Putamen (tissue), 1 donor: ENCODE measurements around the gene WDFY3.
"Not testable (repeated sequence)": the region's sequence is repeated elsewhere in the genome, so short reads cannot be mapped to it uniquely, and the experiment has no call there.

ENCODE experiments used
- DNase-seq: peaks from one replicate; pipeline ENCODE4 v3.0.0-alpha.2; 2016; ENCODE audit warnings: low spot score

The WDFY3 gene

DNA sequence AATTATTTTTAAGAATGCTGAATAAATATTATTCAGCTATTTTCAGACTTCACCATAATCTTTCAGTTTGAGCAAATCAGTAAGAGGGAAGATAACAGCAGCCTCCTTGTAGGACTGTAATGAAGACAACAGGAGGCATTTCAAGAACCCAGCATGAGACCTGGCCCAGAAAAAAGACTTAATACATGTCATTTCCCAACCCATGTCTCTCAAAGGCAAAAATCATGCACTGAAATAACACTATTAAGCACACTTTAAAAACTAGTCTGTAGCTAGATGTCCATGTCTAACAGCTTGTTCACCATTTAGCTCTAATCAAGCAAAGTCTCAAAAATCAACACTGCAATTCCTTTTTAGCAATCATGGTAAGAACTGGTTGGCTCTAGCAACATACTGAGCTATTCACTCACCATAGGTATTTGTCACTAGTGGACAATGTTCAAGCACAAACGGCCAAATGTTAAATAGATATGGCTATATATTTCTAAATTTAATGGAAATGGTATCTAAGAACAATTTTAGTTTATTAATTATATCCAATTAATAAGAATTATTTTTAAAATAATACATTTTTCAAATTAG is 109.9 kb downstream of the WDFY3 start:
- DNase-seq: no peak

DNA sequence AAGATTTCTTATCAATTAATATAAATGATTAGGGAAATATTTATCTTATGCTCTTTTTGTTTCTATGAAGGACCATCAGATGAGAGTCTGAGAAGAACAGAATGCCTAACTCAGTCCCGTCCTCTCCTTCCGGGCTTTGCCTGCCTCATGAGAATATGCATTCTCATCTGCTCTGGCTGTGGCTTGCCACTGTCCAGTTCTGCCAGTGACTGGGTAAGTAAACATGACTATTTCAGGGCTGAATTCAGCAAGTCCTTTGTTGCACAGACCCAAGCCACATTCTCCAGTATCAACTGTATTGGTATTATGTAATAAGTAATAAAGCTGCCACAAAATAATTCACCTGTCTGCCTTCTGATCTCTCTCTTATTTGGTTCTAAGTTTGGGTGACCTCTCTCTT is 110.7 kb downstream of the WDFY3 start:
- peak; percentile 78 for DNase-seq

DNA sequence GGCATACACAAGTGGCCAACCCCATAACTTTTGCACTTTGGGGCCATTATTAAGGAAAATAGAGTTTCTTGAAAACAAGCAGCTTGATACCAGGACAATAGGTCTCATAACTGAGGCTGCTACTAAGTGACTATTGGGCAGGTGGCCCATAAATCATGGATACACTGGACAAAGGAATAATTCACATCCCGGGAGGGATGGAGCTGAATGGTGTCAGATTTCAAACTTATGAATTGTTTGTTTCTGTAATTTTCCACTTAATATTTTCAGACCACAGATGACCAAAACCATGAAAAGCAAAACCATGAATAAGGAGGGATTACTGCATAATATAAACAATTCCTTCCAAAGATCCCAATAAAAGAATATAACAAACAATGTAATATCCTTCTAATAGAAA is 114.4 kb downstream of the WDFY3 start:
- peak; percentile 58 for DNase-seq

DNA sequence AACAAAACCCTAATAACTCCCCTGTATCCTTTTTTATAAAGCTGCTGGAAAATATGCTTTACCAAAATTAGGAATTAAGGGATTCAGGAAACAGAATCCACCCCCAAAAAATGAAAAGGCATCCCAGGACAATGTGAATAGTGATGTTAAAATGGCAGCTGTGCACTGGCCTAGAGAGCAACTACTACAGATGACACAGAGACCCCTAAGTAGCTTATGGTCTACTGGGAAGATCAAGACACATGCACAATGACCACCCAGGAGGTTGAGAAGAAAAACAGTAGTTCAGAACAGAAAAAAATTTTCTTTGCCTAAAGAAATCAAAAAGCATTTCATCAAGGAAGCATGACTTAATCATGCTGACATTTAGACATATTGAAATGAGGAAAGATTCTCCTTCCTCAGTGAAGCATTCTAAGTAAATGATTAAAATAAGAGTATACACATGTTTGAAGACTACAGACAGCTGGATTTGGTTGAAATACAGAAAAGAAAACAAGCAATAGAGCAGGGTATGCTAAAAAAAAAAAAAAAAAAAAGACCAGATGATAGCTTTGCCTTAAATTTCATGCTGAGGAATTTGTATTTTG is 117.3 kb downstream of the WDFY3 start:
- no peak for DNase-seq

DNA sequence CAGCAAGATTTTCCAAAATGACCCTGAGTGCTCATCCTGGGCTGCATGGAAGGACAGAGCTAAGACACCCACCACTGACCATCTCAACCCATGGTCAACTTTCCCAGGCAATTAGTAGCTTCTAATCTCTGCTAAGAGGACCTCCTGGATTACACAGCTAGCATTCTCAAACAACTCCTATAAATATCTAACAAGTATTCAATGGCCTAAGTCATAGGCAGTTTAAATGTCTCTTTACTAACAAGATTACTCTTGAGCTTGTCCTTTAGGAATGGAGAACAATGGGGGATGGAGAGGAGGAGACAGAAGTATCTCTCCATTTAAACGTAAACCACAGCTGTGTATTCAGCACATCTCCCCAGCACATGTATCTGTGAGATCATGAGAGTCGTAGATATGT is 118.1 kb downstream of the WDFY3 start:
- DNase-seq: no peak

DNA sequence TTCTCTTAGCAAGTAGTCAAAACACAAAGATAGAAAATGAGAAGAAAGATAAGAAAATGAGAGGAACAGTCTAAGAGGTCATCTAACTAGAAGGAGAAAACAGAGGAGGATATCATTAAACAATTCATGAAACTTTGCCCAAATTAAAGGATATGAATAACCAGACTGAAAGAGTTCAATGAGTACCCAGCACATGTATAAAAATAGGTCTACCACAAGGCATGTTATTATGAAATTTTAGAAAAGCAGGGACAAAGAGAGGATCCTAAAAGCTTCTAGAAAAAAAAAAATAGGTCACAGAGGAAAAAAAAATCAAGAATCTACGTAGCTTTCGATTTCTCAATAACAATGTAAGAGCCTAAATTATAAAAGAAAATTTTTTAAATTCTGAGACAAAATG is 118.5 kb downstream of the WDFY3 start:
- DNase-seq: no peak

DNA sequence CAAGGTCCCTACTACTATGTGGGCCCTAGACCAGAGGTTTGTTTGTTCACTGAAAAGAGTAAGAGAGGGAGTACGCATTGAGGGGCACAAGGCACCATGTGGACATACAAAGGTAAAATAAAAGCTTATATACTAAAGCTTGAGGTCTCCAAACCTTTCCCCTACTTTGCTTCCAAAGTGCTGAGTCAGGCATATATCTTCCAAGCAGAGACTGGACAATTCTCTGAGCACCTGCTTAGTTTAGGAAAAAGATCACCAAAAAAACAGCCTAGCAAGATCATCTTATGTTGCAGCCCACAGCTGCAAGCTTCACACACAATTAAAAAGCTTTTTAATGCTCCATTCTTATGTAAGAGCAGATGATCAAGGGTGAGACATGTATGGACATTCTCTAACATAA is 119.5 kb downstream of the WDFY3 start:
- no peak for DNase-seq

DNA sequence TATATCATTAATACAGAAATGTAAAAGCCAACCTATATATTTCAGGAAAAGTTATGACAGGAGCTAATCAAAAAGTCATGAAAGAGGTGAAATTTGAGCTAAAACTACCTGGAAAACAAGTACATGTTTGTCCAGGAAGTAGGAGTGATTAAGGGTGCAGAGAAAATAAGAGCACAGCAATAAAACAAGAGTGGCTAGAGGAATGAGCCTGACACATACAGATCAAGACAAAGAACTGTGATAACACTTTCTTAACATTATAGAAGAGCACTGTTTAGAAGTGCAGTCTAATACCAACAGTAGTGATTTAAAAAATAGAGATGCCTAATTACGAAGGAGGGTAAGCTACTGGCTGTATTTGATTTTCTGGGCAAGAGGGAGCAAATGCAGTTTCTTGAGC is 125.1 kb downstream of the WDFY3 start:
- no peak for DNase-seq

DNA sequence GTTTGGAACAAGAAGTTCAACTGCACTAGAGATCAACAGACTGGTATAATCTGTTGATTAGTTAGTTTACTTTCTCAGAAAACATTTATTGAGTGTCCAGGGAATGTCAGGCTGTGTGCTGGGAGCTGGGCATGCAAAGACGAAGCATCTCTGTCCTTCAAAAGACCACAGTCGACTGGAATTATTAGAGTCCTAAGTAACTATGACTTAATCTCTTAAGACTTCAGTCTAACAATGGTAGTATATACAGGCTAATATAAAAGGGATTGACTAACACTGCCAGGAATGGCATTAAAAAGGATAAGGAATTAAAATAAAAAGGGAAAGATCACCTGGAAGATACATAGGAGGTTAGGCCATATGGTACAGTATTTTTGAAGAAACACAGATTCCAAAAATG is 128.7 kb downstream of the WDFY3 start:
- no peak for DNase-seq

DNA sequence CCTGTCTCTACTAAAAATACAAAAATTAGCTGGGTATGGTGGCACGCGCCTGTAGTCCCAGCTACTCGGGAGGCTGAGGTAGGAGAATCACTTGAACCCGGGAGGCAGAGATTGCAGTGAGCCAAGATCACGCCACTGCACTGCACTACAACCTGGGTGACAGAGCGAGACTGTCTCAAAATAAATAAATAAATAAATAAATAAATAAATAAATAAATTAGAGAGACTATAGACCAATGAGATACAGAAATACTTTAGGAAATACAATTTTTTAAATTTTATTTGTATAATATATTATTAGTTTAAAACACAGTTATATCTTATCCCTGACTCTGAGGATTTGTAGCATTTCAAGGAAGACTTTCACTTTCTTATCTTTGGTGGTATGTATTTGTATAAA is 136.9 kb downstream of the WDFY3 start:
- DNase-seq: not testable (repeated sequence)

DNA sequence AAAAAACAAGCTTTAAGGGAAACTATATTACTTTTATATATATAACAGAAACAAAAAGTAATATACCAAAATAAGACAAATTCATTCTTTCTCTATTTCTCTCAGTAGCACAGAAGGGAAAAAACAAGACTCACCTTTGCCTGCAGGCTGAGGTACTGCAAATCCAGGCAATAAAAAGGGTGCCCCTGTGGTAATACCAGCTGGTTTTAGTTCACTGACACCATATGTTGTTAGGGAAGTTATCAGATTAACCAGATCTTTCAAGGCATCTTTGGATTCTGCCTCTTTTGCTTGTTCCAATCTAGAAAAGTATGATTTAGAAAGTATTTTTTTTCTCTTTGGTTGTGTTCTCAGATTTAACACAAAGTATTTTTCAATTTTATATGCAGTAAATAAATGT is 139.8 kb downstream of the WDFY3 start:
- DNase-seq: no peak

DNA sequence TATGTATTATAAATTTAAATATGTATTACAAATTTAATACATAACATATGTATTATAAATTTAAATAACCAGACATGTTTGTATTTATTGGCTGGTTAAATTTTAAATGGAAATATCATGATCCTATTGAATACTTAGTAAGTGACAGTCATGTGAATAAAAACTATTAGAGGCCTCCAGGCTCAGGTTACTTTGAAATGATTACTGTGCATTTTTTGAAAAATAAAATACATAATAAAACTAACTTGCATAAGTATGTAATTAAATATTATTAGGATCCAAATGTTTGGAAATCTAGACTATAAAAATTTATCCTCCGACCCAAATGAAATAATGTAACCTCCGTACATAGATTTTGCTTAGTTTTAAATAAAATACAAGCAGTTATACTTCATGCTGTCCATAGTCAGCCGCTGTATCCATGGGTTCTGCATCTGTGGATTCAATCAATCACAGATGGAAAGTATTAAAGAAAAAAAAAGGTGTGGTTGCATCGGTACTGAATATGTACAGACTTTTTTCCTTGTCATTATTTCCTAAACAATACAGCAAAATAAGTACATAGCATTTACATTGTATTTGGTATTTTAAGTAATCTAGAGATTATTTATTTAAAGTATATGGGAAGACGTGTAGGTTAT is 140.7 kb downstream of the WDFY3 start:
- DNase-seq: no peak

DNA sequence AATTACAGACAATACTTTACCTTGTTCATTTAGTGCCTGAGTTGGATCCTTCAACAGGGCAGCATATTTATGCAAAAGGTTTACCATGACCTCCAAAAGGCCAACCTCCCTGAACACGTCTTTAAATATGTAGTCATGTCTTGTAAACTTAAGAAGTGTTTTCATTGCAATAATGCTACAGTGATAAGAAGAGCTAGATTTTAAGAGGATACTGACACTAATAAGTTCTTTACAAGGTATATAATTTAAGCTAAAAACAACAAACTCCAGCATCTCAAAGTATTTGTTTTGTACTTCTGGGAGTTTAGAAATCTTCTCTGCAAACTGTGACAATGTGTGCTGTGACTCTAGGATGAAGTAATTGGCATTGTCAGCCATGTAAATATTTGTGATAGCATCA is 145.4 kb downstream of the WDFY3 start:
- DNase-seq: no peak

DNA sequence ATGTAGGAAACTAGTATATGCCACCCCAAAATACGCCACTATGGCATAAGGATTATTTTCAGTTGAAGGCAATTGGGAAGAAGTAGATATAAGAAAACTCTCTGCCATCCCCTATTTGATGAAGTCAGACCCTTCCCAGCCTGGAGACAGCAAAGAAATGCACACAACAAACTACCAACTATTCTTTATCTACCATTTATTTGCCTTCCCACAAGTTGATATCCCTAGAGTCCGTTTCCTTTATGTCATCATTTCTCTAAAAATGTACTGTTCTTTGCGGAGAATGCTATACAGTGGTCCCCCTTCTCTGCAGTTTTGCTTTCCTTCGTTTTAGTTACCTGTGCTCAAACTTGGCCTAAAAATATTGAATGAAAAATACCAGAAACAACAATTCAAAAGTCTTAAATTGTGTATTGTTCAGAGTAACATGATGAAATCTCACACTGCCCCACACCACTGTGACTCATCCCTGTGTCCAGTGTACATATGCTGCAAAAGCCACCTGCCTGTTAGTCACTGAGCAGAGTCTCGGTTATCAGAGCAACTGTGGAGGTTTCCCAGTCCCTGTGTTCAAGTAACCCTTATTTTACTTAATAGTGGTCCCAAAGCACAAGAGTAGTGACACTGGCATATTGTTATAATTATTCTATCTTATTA is 152.3 kb downstream of the WDFY3 start:
- DNase-seq: no peak

DNA sequence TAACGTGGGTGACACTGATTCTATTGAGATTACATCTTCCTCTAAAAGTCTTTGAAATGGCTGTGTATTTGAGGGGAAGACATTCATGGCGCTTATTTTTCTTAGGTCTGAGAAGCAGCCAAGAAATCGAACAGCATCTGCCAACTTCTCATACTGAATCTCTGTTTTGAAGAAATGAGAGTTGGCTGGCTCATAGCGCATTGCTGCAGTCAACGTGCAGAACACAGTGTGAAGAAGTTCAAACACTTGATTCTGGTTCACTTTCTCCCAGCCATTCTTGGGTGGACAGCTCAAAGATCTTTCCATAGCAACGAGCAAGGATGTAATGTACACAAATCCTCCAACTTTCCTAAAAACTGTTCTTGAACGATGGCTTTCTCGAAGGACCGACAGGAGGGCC is 156.5 kb downstream of the WDFY3 start:
- DNase-seq: peak; percentile 34

DNA sequence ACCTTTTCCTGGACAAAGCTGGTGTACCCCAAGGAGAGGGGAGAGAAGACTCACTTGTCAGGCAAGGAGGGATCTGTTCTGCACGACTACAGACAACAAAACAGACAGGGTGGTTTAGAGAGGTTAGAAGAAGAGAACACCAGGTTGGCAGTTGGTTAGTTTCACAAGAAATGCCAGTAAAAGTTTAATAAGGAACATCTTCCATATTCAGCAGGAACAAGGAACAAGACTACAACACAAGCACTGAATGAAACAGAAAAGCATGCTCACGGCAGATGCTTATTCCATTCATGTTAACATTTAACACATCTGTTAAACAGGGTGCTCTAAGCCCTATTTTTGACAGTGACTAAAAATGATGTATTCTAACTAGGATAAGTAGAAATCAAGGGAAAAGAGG is 158.2 kb downstream of the WDFY3 start:
- no peak for DNase-seq

DNA sequence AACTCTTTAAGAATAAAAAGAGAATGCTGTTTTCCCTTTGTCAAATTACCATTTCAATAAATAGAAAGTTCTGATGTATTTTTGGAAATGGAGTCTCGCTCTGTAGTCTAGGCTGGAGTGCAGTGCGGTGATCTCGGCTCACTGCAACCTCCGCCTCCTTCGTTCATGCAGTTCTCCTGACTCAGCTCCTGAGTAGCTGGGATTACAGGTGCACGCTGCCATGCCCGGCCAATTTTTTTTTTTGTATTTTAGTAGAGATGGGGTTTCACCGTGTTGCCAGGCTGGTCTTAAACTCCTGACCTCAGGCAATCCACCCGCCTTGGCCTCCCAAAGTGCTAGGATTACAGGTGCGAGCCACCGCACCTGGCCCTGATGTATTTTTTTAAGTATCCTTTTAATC is 159.9 kb downstream of the WDFY3 start:
- DNase-seq: not testable (repeated sequence)

DNA sequence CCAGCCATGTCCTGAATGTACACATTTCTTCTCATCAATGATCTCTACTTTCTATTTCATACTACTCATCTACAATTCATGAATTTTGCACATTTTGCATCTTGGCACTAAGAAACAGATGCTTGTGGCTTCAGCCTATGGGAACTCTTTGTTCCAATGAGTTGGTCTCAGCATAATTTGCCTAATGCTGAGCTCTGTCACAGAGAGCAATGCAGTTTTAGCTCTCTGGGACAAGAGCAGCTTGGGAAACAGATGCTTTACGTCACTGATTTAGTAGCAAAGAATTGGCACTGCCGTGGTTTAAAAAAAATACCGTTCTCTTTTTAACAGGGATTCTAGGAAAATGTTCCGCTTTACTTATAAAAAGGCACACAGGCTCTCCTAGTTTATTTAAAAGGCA is 162.4 kb downstream of the WDFY3 start:
- peak; percentile 50 for DNase-seq

DNA sequence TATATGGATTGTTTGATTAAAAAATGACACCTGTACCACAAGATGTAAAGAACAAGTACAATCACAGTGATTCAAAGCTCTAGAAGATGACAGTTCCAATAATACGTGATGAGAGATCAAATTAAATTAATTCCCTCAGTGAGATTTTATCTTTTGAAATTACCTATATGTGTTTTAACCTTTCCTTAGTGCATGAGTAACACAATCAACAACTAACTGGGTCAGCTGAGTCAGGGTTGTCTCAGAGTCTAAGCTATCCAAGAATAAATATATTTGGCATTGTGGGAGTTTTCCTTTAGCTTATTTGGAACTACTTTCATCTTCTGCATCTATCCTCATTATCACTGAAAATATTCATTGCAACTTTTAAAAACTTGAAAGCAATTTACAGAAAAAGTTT is 162.8 kb downstream of the WDFY3 start:
- DNase-seq: no peak

DNA sequence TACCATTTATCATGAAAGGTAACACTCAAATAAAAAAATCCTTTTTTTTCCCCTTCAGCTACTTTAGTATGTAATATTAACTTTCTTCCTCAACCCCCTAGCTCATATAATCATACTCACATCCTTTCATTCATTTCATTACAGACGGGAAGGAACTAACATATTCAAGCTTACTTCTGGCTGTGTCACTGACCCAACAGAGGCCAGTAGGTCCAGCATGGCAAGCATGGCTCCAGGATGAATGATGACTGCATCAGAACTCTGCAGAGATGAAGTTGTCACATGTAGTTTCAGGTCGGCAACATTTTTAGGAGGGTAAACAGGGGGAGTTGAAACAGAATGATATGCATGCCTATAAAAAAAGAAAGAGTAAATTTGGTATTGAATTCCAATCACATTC is 163.4 kb downstream of the WDFY3 start:
- DNase-seq: no peak

DNA sequence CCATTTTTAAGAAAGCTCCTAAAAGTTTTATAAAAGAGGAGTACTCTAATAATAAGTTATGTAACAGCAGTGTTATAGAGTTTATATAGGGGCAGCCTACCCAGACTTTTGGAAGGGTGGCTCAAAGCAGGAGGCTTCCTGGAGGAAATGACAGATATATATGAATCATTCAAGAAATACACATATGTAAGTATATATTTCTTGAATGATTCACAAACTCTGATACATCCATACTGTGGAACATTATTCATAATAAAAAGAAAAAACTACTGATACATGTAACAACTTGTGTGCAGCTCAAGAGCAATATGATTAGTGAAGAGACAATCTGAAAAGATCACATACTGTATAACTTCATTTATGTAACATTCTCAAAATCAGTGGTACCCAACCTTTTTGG is 166.2 kb downstream of the WDFY3 start:
- DNase-seq: no peak

DNA sequence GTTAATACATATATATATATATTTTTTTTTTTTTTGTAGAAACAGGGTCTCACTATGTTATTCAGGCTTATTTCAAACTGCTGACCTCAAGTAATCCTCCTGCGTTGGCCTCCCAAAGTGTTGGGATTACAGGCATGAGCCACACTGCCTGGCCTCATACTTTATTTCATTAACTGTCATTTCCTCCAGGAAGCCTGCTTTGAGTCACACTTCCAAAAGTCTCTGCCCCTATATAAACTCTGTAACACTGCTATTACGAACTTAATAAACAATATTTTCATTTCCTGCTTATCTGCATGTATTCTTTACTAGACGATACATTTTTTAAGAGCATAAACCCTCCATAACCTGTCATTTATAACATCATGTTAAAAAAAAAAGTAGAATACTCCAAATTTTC is 167.2 kb downstream of the WDFY3 start:
- no peak for DNase-seq

DNA sequence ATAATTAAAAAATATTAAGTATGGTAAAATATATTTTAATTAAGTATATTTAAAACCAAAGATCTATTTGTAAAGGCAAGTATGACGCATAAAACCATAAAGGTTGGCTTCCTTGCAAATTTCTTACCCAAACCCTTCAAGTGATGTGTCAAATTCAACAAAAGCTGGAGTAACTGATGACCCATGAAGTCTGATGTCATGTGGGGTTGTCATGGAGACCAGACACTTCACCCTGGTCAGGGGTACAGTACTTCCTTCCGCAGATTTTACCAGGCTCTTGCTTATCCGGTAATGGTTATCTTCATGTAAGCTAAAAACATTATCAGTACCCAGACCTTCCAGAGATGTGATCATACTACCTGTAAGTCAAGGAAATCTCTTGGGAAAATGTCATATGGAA is 170.1 kb downstream of the WDFY3 start:
- DNase-seq: no peak
